ENCODE measurements around the gene SCAMP4.
A peak's percentile ranks its signal among the peaks of the same experiment; 100 is the strongest.

The SCAMP4 gene

GRCh38 chr19:1929021-1929742 is 24.0 kb downstream of the SCAMP4 start:
- Histone ChIP-seq H3K27ac (ENCODE audit: low read depth, low read length) (no peak overlapping the region), H3K9ac (ENCODE audit: low read length) (no peak overlapping the region), H3K4me1 (ENCODE audit: control insufficient read depth, insufficient read depth, low read length) (peaks cover 3% of the 10 kb centered on the region), H3K4me3 (ENCODE audit: low read length) (peak overlapping the region; percentile 47), H3K36me3 (ENCODE audit: control insufficient read depth, insufficient read depth, low read length) (no peaks in the 10 kb centered on the region), H3K27me3 (ENCODE audit: control insufficient read depth, insufficient read depth, low read length) (no peaks in the 10 kb centered on the region)

GRCh38 chr19:1931445-1931844 is 26.2 kb downstream of the SCAMP4 start:
- peaks cover 3% of the 10 kb centered on the region for H3K4me1 ChIP-seq (ENCODE audit: control insufficient read depth, insufficient read depth, low read length)
- no peaks in the 10 kb centered on the region for H3K36me3 ChIP-seq (ENCODE audit: control insufficient read depth, insufficient read depth, low read length)
- no peaks in the 10 kb centered on the region for H3K27me3 ChIP-seq (ENCODE audit: control insufficient read depth, insufficient read depth, low read length)
- H3K9ac ChIP-seq (ENCODE audit: low read length): no peak overlapping the region
- no peak overlapping the region for H3K27ac ChIP-seq (ENCODE audit: low read depth, low read length)
- H3K4me3 ChIP-seq (ENCODE audit: low read length): no peak overlapping the region

- Histone ChIP-seq H3K27ac (ENCODE audit: low read depth, low read length) (no peak overlapping the region), H3K4me1 (ENCODE audit: control insufficient read depth, insufficient read depth, low read length) (peaks cover 3% of the 10 kb centered on the region), H3K4me3 (ENCODE audit: low read length) (no peak overlapping the region), H3K9ac (ENCODE audit: low read length) (no peak overlapping the region), H3K27me3 (ENCODE audit: control insufficient read depth, insufficient read depth, low read length) (no peaks in the 10 kb centered on the region), H3K36me3 (ENCODE audit: control insufficient read depth, insufficient read depth, low read length) (no peaks in the 10 kb centered on the region)
These were observed 27.2 kb downstream of the SCAMP4 start for GRCh38 chr19:1932395-1932794.

- Histone ChIP-seq H3K9ac (ENCODE audit: low read length) (no peak overlapping the region), H3K36me3 (ENCODE audit: control insufficient read depth, insufficient read depth, low read length) (no peaks in the 10 kb centered on the region), H3K27me3 (ENCODE audit: control insufficient read depth, insufficient read depth, low read length) (no peaks in the 10 kb centered on the region), H3K27ac (ENCODE audit: low read depth, low read length) (no peak overlapping the region), H3K4me3 (ENCODE audit: low read length) (no peak overlapping the region), H3K4me1 (ENCODE audit: control insufficient read depth, insufficient read depth, low read length) (peaks cover 3% of the 10 kb centered on the region)
These were observed 28.0 kb downstream of the SCAMP4 start for GRCh38 chr19:1933244-1933643.

GRCh38 chr19:1933942-1934341 is 28.7 kb downstream of the SCAMP4 start:
- Histone ChIP-seq H3K9ac (ENCODE audit: low read length) (no peak overlapping the region), H3K36me3 (ENCODE audit: control insufficient read depth, insufficient read depth, low read length) (no peaks in the 10 kb centered on the region), H3K27ac (ENCODE audit: low read depth, low read length) (no peak overlapping the region), H3K27me3 (ENCODE audit: control insufficient read depth, insufficient read depth, low read length) (no peaks in the 10 kb centered on the region), H3K4me3 (ENCODE audit: low read length) (no peak overlapping the region), H3K4me1 (ENCODE audit: control insufficient read depth, insufficient read depth, low read length) (peaks cover 3% of the 10 kb centered on the region)

GRCh38 chr19:1935484-1936208 is 30.4 kb downstream of the SCAMP4 start:
- Histone ChIP-seq H3K27me3 (ENCODE audit: control insufficient read depth, insufficient read depth, low read length) (no peaks in the 10 kb centered on the region), H3K27ac (ENCODE audit: low read depth, low read length) (no peak overlapping the region), H3K4me3 (ENCODE audit: low read length) (no peak overlapping the region), H3K4me1 (ENCODE audit: control insufficient read depth, insufficient read depth, low read length) (peaks cover 4% of the 10 kb centered on the region), H3K9ac (ENCODE audit: low read length) (no peak overlapping the region), H3K36me3 (ENCODE audit: control insufficient read depth, insufficient read depth, low read length) (no peaks in the 10 kb centered on the region)

GRCh38 chr19:1936430-1936829 is 31.2 kb downstream of the SCAMP4 start:
- Histone ChIP-seq H3K36me3 (ENCODE audit: control insufficient read depth, insufficient read depth, low read length) (no peaks in the 10 kb centered on the region), H3K27me3 (ENCODE audit: control insufficient read depth, insufficient read depth, low read length) (no peaks in the 10 kb centered on the region), H3K4me1 (ENCODE audit: control insufficient read depth, insufficient read depth, low read length) (peaks cover 4% of the 10 kb centered on the region), H3K9ac (ENCODE audit: low read length) (no peak overlapping the region), H3K4me3 (ENCODE audit: low read length) (no peak overlapping the region), H3K27ac (ENCODE audit: low read depth, low read length) (no peak overlapping the region)

- Histone ChIP-seq H3K27ac (ENCODE audit: low read depth, low read length) (no peak overlapping the region), H3K27me3 (ENCODE audit: control insufficient read depth, insufficient read depth, low read length) (no peaks in the 10 kb centered on the region), H3K4me3 (ENCODE audit: low read length) (no peak overlapping the region), H3K9ac (ENCODE audit: low read length) (no peak overlapping the region), H3K36me3 (ENCODE audit: control insufficient read depth, insufficient read depth, low read length) (no peaks in the 10 kb centered on the region), H3K4me1 (ENCODE audit: control insufficient read depth, insufficient read depth, low read length) (peaks cover 4% of the 10 kb centered on the region)
These were observed 31.9 kb downstream of the SCAMP4 start for GRCh38 chr19:1936916-1937610.

GRCh38 chr19:1938071-1938470 is 32.9 kb downstream of the SCAMP4 start:
- H3K36me3 ChIP-seq (ENCODE audit: control insufficient read depth, insufficient read depth, low read length): no peaks in the 10 kb centered on the region
- peaks cover 8% of the 10 kb centered on the region for H3K4me1 ChIP-seq (ENCODE audit: control insufficient read depth, insufficient read depth, low read length)
- no peaks in the 10 kb centered on the region for H3K27me3 ChIP-seq (ENCODE audit: control insufficient read depth, insufficient read depth, low read length)
- H3K9ac ChIP-seq (ENCODE audit: low read length): no peak overlapping the region
- H3K27ac ChIP-seq (ENCODE audit: low read depth, low read length): no peak overlapping the region
- H3K4me3 ChIP-seq (ENCODE audit: low read length): no peak overlapping the region

GRCh38 chr19:1941146-1942077 is 36.2 kb downstream of the SCAMP4 start, which contains the start of gene CSNK1G2:
Gene CSNK1G2 (plus strand): TSS chr19:1941172. CDS start chr19:1969773, 28,601 bp downstream.
- Histone ChIP-seq H3K27me3 (ENCODE audit: control insufficient read depth, insufficient read depth, low read length) (no peaks in the 10 kb centered on the region), H3K4me3 (ENCODE audit: low read length) (peak within 1 kb of the TSS; percentile 90), H3K9ac (ENCODE audit: low read length) (peak within 1 kb of the TSS; percentile 83), H3K36me3 (ENCODE audit: control insufficient read depth, insufficient read depth, low read length) (no peaks in the 10 kb centered on the region), H3K27ac (ENCODE audit: low read depth, low read length) (peak within 1 kb of the TSS; percentile 99), H3K4me1 (ENCODE audit: control insufficient read depth, insufficient read depth, low read length) (peaks cover 9% of the 10 kb centered on the region)

- H3K4me3 ChIP-seq (ENCODE audit: low read length): peak overlapping the region; percentile 76
- H3K27me3 ChIP-seq (ENCODE audit: control insufficient read depth, insufficient read depth, low read length): no peaks in the 10 kb centered on the region
- peak overlapping the region; percentile 57 for H3K9ac ChIP-seq (ENCODE audit: low read length)
- peak overlapping the region; percentile 87 for H3K27ac ChIP-seq (ENCODE audit: low read depth, low read length)
- H3K36me3 ChIP-seq (ENCODE audit: control insufficient read depth, insufficient read depth, low read length): no peaks in the 10 kb centered on the region
- peaks cover 9% of the 10 kb centered on the region for H3K4me1 ChIP-seq (ENCODE audit: control insufficient read depth, insufficient read depth, low read length)
These were observed 37.1 kb downstream of the SCAMP4 start for GRCh38 chr19:1942078-1942933.
